NB4 (cell line): ENCODE data around the gene MOB3B.

Experiments
- CTCF ChIP-seq: IDR thresholded peaks from one replicate; pipeline ENCODE4 v1.5.1; 2012; ENCODE audit warnings: low read depth, low read length
- MAX ChIP-seq: IDR thresholded peaks from 2 replicates; pipeline ENCODE4 v1.6.1; 2011; ENCODE audit warnings: low read depth, low read length
- POLR2A ChIP-seq: IDR thresholded peaks from 2 replicates; pipeline ENCODE4 v1.6.1; 2011; ENCODE audit warnings: mild to moderate bottlenecking; ENCODE audit not compliant: insufficient read length; ENCODE audit errors: extremely low read depth

DNA sequence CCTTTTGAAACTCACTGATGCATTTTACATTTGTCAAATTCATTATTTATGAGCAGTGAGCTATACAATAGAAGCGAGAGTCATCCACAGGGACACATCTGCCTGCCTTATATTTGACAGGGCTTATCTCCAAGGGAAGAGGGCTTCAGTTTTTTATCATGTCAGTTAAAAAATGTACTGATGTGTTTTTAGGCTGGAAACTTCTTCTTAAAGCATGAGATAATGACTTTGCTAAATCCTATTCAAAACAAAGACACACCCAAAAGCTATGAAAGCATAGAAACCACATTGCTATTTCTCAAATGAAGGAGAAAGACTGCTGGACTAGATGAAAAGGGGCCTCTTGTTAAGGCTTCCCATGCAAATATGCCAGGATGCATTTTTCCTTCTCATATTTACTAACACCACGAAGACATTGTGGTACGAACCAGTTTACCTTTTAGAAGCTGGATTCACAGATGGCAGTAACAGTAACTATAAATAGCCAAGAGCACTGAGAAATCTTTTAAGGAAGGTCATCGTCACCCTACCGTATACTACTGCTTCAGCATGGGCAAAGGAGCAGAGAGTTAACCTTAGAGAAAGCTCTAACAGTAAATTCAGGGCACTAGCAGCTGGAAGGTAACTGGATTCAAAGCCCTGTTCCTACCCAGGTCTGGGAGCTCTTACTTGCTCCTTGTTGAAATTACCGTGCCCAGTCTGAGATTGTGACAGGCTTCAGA, 91.8 kb downstream of the MOB3B start:
- TF ChIP-seq CTCF (no peak), POLR2A (no peak), MAX (no peak)
